IPS-NIHi7 (cell line): ENCODE data around the gene LGALS8.
"Not testable (repeated sequence)": the region's sequence is repeated elsewhere in the genome, so short reads cannot be mapped to it uniquely, and the experiment has no call there.

Experiments used
- DNase-seq: peaks from one replicate; pipeline ENCODE4 v3.0.0; 2012; ENCODE audit warnings: mixed read lengths; ENCODE audit errors: extremely low spot score

Gene LGALS8

DNA sequence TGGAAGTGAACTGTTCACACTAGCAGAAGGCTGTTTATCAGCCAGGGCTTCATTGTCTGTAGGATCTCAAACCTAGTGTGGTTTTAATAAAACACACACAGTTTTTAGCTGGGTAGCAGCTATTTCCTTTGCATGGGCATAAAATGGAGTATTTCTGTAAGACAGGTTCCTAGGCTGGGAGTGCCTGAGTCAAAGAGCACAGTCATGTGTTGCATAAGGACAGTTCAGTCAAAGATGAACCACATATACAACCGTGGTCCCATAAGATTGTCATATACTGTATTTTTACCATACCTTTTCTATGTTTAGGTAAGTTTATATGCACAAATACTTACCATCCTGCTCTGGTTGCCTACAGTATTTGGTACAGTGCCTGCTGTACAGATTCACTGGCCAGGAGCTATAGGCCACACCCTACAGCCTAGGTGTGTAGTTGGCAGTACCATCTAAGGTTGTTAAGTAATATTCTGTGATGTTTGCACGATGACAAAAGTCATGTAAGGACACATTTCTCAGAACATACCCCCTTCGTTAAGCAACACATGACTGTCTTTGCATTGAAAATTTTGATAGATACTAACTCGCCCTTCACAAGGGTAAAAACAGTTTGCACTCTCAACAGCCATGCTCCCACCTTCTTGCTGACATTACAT lies 17.2 kb downstream of the LGALS8 start:
- DNase-seq, result no peak

DNA sequence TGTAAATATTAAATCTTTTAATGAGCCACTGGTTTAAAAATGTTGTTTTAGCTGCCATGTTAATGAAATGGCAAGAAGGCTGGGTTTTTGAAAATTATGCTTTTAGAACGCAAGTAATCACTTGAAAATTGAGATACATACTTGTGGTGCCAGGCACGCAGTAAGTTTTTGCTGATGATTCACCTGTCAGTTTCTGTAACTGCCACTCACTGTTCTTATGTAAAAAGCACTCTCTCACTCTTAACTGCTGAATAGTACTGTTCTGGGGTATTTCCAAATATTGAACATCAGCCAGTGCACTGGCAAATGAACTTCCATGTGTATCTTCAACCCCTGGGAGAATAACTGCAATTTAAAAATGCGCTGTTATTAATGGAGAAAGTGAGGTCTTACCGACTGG lies 17.9 kb downstream of the LGALS8 start:
- no peak for DNase-seq

DNA sequence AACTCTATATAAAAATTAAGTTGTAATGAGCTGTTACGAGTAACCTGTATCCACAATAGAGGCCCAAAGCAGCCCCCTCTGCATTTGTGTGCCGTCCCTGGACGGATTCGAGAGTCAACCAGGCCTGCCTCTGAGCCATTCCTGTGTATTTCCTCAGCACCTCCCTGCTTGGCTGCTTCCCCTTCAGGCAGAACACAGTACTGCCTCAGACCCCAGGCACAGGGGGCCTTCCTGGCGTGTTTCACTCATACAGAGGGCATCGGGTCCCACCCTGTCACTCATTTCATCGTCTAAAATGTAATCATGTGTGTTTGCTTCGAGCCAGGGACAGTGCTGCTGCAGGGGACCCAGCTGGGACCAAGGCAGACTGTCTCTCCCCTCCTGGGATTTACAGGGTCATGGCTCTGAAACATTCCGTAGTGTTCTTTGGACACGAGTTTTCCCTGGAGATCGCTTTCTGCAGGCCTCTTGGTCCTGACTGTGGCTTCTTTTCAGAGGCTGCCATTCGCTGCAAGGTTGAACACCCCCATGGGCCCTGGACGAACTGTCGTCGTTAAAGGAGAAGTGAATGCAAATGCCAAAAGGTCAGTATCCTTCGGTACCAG lies 19.4 kb downstream of the LGALS8 start:
- peak; percentile 59 for DNase-seq

DNA sequence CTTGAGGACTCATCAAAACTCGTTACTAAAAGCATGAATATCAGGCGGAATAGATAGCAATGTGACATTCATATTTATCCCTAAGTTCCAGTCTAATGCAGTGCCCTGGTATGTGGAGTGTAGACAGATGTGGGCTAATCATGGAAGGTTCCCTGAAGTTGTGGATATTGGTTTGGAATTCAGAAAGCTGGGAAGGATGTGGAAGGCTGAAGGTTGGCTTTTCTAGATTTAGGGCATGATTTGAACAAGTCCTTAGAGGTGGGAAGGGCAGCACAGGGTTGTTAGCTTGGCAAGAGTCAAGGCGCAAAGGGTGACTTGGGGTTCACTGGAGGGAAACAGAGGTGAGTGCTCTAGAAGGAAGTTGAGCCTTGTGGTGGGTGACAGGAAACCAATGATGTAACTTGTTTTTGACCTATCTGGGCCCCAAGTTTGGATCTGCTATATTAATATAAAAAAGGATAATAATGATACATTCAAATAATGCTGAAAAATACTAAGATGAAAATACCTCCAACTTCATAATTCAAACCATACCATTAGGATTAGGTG lies 21.9 kb downstream of the LGALS8 start:
- DNase-seq, result no peak

DNA sequence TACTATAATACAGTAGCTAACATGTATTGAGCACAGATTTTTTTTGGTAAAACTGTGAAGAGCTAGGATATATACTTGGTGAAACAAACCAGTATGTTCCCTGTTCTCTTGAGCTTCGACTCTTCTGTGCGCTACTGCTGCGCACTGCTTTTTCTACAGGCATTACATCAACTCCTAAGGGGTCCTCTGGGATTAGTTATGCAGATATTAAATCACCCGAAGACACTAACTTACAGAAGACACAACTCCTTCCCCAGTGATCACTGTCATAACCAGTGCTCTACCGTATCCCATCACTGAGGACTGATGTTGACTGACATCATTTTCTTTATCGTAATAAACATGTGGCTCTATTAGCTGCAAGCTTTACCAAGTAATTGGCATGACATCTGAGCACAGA lies 24.7 kb downstream of the LGALS8 start:
- DNase-seq, result no peak

DNA sequence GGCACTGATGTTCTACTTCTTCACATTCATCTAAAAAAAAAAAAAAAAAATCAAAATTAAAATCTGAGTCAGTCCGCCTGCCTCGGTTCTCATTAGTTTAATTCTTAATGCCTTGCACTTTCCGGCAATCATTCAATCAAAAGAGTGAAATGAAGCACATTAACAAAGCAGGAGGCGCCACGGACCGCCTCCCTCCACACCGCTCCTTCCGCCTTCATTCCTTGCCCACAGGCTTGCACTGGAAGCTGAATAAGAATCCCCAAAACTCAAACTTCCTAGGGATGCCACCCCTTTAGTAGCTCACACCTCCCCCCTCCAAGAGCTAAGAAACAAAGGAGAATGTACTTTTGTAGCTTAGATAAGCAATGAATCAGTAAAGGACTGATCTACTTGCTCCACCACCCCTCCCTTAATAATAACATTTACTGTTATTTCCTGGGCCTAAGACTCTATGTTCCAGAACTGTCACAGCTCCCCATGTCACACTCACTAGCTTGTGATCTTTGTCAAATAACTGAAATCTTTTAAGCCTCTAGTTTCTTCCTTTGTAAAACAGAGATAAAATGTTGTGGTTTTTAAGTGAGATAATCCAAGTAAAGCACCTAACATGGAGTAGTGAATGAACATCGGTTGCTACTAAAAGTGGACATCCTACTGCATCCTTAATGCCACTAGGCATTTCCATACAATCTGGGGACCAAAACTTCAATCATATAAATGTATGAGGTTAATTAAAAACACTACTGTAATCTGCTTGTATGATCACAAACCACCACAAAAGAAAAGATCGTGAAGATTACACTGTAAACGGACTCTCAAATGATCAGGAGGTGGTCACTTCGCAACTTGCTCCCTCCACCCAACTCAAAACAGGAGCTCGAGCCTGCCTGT lies 27.4 kb downstream of the LGALS8 start:
- DNase-seq, result no peak

DNA sequence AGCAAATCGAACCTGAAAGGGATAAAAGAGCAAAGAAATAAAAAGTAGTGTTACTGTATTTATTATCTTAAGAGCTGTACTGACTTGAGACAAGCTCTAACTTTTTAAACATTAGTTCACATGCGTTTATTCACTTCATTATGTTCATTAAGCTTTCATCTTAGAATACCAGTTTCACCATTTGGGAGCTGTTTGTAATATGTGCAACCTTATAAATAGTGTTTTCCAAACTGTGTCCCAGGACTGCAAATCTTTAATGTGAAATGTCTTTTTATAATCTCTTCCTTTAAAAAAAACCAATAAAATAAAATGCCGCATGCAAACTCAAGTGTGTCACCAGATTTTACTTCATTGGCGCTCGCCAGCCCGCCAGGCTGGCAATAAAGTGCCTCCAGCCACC lies 28.3 kb downstream of the LGALS8 start:
- DNase-seq, result no peak

DNA sequence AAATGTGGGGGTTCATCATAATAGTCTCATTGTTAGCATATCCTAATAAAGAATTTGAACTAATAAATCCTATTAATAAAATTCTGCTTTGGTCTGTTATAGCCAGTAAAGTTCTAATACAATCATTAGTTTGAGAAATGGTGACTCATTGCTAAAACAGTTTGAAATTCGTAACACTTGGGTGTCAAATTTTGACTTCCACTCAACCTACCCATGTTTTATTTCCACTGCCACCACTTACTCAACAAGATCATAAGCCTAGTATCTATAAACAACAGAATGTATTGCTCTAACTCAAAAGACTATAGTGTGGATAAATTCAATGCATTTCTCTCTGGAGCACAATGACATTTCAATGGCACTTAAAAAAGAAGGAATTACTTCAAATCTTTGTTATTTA lies 29.1 kb downstream of the LGALS8 start:
- DNase-seq, result no peak

DNA sequence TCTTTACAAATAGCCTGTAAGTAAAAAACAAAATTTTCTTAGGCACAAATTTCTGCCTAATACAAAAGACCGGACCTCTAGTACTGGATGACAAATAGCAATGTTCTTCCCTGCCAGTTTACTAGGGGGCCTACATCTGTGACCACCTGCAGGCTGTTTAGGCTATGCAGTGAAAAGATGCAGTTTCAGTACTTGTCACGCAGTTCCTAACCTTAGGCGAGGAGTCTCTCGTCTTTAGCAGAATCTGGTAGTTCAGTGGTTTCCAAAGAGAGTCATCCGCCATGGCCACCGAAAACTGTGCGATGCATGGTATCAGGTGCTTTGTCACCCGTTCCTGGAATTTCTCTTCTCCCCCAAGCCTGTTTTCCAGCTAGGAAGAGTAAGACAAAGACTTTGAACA lies 29.6 kb downstream of the LGALS8 start:
- DNase-seq, result no peak

DNA sequence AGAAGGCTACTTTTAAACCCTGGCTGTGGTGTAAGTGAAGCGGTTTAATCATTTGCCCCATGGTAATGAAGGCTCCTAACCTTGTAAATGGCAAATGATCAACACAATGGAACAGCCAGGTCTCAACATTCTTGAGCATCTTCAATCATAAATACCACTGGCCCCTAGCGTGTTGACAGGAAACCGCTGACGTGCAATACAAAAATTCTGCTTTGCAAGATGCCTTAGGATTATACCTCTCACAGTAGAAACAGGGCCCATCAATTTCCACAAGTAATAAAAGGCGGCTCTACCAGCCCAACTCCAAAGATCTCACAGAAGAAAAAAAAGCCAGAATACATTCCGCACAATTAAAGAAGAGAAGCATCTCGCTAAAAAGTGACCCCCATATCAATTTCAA lies 32.8 kb downstream of the LGALS8 start:
- DNase-seq, result no peak

DNA sequence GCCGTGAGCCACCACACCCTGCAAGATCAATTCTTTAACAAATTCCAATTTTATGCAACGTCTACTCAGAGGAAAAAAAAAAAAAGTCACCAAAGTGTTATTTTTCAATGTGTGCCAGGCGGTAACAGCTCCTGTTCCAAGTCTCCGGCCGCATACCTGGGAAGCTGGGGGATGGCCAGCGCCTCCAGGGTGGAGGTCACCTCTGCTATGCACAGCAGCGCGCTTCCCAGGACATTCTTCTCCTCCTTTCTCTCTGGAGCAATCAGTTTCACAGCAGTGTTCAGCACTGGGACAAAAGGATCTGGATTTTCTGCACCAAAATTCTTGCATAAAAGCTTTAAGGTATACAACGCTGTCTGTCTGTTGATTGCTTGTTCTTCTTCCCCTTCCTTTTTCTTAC lies 34.3 kb downstream of the LGALS8 start:
- DNase-seq, result no peak

DNA sequence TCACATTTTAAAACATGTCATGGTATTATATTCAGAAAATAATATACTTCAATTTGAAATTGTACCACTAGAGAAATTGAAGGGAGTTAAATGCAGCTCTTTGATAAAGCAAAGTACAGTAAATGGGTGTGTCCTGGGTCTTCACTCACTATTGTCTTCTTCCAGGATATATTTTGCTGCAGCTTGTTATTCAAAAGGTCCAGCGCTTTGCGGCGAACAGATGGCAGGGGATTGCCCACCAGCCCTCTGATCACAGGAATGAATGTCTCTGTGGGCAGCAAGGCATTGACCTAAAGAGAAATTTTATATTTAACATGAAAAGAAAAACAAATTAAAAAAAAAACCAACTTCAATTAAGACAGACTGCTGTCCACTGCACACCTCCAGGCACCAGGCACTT lies 35.1 kb downstream of the LGALS8 start:
- no peak for DNase-seq

DNA sequence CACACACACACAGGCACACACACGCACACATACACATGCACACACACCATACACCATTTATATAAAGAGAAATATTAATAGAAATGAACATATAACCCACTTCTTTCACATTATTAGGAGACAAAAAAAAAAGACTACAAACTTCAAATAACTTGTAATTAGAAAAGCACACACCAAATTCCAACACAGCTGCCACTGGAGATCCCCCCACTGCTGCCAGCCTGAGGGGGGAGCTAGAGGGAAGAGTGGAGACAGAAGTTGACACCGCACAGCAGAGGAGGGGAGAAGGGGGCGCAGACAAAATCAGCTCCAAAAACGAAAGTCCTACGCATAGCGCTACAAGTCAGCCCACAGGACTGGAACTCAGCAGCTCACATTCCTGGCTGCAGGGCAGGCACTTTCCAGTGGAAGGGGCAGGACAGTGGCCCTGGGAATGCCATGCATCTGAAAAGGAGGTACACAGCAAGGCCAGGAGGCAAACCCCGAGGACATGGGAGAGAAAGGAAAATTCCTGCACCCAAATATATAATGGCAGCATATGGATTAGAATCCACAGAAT lies 36.5 kb downstream of the LGALS8 start:
- DNase-seq, result no peak

DNA sequence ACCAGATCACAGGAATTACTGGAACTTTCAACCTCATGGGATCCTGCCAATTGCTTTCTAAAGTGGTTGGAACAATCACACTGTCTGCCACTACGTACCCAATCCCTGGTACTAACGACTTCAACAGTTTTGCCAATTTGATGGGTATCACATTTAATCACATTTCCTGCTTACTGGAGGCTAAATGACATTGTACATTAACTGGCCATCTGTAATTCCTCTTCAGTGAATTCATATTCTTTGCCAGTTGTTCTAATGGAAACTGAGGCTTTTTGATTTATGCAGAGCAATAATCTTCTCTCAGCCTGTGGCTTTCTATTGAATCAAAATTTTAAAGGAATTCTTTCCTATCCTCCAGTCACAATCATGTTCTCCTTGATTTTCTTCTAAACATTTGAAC lies 38.2 kb downstream of the LGALS8 start:
- DNase-seq, result no peak

DNA sequence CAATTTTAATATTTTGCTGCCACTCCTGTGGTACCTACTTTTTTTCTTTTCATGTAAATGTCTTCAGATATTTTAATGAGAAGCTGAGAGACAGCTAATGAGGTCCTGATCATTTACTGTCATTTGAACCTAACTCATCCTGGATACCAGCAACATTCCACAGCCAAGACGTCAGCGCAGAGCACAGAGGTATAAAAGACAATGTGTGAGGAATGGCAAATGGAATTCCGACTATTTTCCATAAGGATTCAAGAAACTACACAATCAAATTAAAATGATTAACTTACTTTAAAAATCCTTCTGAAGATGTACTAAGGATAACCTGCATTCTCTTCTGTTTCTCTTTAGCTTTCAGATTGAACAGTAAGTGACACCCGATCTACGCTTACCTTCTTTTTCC lies 41.7 kb downstream of the LGALS8 start:
- DNase-seq, result no peak

DNA sequence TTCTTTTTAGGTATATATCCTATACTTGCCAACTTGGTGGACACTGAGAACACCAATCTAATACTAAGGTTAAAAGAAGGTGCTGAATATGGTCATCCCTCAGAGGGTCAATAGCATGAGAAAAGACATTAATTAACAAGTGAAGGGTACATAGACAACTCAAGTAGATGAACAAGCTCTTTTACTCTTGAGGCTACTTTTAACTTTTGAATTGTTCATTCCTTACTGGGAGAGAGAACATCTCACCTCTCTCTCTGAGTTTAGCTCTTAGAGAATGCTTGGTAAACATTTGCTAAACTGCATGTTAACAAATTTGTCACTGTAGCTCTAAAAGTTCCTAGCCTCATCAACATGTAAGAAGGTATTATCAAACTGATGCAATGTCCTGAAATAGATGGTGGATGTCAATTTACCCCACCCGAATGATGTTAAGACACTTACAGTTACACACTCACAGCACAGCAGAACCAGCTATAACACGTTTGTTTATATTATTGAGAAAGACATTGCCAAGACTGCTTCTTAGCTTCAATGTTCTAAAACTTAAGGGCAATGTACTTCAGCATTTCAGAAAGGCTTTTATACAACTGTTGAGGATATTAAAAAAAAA lies 44.6 kb downstream of the LGALS8 start:
- DNase-seq, result no peak

DNA sequence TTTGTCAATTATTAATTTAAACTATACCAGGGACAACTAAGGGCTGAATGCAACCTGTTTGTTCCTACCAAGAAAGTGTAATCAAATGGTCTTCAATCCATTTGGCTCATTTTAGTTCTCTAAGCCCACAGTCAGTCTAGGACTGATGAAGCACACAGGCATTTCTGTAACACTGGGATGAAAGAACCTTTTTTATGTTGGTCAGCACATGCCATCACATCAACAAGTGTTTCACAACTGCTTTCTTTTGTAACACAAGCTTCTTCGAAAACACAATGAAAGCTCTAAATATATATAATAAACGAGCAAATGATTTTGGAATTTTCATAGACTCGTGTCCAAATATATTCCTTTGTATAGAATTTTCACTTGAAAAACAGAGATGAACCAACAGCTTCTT lies 51.7 kb downstream of the LGALS8 start:
- DNase-seq, result no peak

DNA sequence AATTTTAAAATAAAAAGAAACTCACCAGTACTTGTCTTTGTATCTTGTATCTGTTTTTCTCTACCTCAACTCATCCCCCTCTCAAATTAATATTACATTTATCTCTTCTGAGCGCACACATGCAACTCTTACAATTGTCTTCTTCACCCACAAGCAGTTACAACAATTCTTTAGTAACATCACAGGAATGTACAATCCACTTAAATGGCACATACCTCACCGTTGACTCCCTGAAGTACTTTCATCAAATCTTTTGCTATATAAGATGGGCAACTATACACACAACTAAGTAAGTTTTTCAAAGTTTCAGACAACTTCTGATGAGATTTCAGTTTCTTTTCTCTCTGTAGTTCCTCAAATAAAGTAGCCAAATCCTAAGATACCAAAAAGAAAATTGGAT lies 52.2 kb downstream of the LGALS8 start:
- DNase-seq, result no peak

DNA sequence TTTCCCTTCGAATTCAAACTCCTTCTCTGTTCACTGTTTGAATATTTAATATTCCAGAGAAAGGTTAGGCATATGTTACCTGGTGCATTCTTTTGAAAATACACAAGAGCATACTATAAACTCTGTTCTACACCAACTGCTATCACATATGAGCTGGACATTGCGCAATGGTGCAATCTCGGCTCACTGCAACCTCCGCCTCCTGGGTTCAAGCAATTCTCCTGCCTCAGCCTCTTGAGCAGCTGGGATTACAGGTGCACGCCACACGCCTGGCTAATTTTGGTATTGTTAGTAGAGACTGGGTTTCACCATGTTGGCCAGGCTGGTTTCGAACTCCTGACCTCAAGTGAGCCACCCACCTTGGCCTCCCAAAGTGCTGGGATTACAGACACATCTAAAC lies 53.3 kb downstream of the LGALS8 start:
- DNase-seq, result not testable (repeated sequence)

DNA sequence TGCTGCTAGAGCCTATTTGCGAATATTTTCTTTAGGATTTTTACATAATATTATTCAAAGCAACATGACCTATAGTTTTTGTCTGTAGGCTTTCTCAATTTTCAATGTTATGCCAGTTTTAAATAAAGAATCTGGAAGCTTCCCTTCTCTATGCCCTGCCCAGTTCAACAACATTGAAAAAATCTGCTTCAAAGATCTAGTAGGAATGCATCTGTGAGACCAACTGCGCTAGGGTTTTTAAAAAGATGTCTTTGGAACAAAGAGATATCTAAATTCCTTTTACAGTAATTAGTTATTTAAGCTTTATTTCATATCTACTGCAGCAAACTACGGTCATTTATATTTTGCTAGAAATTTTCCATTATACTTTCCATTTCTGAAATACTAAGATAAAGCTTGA lies 54.9 kb downstream of the LGALS8 start:
- DNase-seq, result no peak

DNA sequence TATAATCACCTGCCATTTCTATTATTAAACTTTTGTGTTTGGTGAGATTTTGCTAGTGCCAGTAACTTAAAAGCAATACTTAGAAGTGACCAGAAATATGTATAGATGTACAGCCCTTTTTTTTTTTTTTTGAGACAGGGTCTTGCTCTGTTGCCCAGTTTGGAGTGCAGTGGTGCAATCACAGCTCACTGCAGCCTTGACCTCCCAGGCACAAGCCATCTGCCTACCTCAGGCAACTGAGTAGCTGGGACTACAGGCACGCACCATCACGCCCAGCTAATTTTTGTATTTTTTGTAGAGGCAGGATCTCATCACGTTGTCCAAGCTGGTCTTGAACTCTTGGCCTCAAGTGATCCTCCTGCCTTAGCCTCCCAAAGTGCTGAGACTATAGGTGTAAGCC lies 56.6 kb downstream of the LGALS8 start:
- DNase-seq, result not testable (repeated sequence)

DNA sequence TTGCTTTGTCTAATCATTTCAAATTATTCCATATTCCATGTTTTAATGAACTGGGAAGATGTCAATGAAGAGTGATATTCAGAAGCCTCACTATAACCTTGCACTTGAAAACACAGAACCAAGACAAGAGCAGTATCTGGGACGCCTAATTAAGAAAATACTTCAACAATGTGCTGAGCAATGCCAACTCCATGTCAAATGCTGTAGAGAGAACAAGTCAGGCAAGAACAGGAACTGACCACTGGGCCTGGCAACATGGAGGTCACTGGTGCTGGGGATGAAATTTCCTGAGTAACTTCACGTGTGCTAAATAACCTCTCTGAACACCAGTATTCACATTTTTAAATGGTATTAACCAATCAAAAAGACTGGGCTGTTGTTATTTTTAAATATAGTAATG lies 57.7 kb downstream of the LGALS8 start:
- no peak for DNase-seq
